CMK (cell line): ENCODE results near the gene POTEB3.
"Not testable (repeated sequence)": the region's sequence is repeated elsewhere in the genome, so short reads cannot be mapped to it uniquely, and the experiment has no call there.

Source experiments
- DNase-seq: peaks from one replicate; pipeline ENCODE4 v3.0.0-alpha.2; 2010; ENCODE audit warnings: low read depth

Gene POTEB3

DNA sequence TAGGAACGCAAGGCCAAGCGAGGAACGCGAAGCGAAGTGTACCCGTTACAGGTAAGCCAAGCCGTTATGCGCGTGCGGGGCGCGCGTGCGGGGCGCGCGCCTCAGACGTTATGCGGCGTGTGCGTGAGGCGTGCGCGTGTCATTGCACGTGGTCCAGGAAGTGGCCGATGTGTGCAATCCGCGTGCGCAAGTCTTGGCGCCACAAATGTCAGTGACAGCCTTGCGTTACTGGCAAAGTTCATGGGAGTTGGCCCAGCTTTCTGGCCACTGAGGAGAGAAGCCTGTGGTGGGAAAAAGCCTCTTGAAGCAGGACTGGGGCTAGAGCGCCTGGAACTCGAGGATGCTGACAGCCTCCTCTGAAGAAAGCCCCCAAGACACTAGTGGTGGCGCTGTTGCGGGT is at the start of gene POTEB3:
Gene POTEB3 (minus strand): TSS at position 101 of the 400 bp plus-strand sequence. CDS start 488 bp downstream, outside the sequence.
- not testable (repeated sequence) for DNase-seq

- not testable (repeated sequence) for DNase-seq
Measured at GRCh38 chr15:21453683-21454082, 13.4 kb upstream of the POTEB3 start.

DNA sequence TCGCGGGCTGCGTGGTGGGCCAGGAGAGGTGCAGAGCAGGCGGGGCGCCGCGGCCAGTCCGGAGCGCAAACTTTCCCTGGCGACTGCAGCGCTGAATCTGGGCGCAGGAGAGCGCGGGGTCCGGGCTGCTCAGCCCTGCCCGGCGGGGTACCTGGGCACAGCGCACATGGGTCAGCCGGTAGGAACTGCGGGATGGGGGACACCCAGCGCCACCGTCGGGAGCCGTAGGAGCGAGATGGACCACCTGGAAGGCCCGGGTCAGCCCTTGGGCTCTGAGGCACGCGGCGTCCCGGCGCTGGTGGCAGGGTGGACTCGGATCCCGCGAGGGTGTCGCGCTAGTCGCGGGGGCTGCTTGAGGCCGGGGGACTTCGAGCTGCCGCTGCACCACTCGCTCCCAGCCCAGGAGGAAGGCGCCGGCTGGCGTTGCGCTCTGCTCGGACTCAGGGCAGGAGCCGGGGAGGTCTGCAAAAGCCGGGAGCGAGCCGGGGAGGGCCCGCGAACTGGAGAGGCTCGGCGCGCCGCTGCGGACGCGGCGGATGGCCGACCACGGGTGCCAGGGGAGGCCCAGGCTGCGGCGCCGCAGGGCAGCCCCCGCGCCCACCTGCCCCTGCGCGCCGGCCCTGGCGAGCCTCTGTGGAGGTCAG is 11.7 kb upstream of the POTEB3 start:
- DNase-seq: not testable (repeated sequence)

GRCh38 chr15:21451487-21451886 is 11.2 kb upstream of the POTEB3 start:
- not testable (repeated sequence) for DNase-seq

DNA sequence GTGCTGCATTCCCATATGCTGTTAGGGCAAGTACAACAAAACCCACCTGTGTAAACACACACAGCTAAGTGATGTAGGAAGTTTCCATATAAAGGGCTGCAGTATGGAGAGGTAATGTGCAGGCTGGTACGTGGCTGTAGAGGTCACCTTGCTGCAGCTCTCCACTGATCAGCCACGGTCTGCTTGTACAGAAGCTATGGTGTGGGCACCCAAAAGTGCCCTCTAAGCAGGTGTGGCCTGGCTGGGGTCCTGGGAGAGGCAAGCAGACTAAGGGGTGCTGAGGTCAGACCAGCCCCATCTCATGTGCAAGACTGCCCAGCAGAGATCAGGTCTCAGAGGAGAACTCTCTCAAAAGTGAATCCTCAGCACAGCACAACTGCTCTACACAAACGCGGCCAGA is 32.9 kb downstream of the POTEB3 start:
- DNase-seq: not testable (repeated sequence)

DNA sequence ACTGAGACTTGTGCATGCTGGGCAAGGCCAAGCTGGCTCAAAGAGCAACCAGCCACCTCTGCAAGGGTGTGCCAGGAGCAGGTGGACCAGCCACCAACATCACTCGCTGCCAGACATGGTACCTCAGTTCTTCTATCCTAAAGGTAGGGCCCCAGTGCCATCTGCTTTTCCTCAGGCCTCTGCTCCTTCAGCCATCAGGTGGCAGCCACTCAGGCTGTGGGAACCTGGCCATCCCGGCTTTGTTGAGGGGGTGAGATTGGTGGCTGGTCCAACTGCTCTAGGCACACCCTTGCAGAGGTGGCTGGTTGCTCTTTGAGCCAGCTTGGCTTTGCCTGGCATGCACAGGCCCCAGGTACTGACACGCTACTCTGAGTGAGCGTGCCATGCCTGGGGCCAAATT is 38.8 kb downstream of the POTEB3 start:
- DNase-seq: not testable (repeated sequence)

- not testable (repeated sequence) for DNase-seq
Measured at GRCh38 chr15:21399111-21399510, 41.2 kb downstream of the POTEB3 start.

GRCh38 chr15:21398511-21398910 is 41.8 kb downstream of the POTEB3 start:
- DNase-seq: not testable (repeated sequence)

- not testable (repeated sequence) for DNase-seq
Measured at GRCh38 chr15:21397656-21398055, 42.6 kb downstream of the POTEB3 start.

DNA sequence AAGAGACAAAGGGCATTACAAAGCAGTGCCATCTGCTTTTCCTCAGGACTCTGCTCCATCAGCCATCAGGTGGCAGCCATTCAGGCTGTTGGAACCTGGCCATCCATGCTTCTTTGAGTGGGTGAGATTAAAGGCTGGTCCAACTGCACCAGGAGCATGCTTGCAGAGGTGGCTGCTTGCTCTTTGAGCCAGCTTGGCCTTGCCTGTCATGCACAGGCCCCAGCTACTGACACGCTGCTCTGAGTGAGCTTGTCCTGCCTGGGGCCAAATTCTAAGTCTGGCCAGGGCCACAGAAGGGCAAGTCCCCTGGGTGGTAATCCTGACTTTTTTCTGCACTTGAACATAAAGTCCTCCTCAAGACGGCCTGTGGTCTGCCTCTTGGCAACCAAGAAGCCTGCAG is 43.1 kb downstream of the POTEB3 start:
- DNase-seq: not testable (repeated sequence)

GRCh38 chr15:21385961-21386360 is 54.3 kb downstream of the POTEB3 start:
- not testable (repeated sequence) for DNase-seq

GRCh38 chr15:21383866-21384485 is 56.3 kb downstream of the POTEB3 start:
- not testable (repeated sequence) for DNase-seq

GRCh38 chr15:21373682-21374081 is 66.6 kb downstream of the POTEB3 start:
- DNase-seq: not testable (repeated sequence)

GRCh38 chr15:21369177-21369576 is 71.1 kb downstream of the POTEB3 start:
- not testable (repeated sequence) for DNase-seq

- DNase-seq: not testable (repeated sequence)
Measured at GRCh38 chr15:21368625-21369024, 71.7 kb downstream of the POTEB3 start.
